Kasumi-1 (cell line): ENCODE results near the gene XAGE5.
"Not testable (repeated sequence)": the region's sequence is repeated elsewhere in the genome, so short reads cannot be mapped to it uniquely, and the experiment has no call there.

ENCODE experiments used
- DNase-seq, 2 experiments: peaks; one replicate each; lab custom pipeline; 2025; lab: John Stamatoyannopoulos, UW

The XAGE5 gene

GRCh38 chrX:52811065-52811625 lies at the start of gene XAGE5:
XAGE5 (plus strand) TSS chrX:52811287; CDS start chrX:52812567, 1,280 bp downstream.
- DNase-seq: no peak

- DNase-seq: not testable (repeated sequence)
Measured at GRCh38 chrX:52765983-52766382, 45.1 kb upstream of the XAGE5 start.

GRCh38 chrX:52773504-52773903 lies 37.6 kb upstream of the XAGE5 start:
- not testable (repeated sequence) for DNase-seq

- not testable (repeated sequence) for DNase-seq
Measured at GRCh38 chrX:52797327-52797726, 13.8 kb upstream of the XAGE5 start, which contains the start of gene SPANXN5. SPANXN5 (minus strand) TSS chrX:52797427; CDS start chrX:52797348, 79 bp downstream.

- not testable (repeated sequence) for DNase-seq
Measured at GRCh38 chrX:52804876-52805275, 6.2 kb upstream of the XAGE5 start.

- DNase-seq: no peak
Measured at GRCh38 chrX:52819788-52820187, 8.7 kb downstream of the XAGE5 start.

GRCh38 chrX:52821079-52821760 lies 10.1 kb downstream of the XAGE5 start:
- no peak for DNase-seq

- DNase-seq: no peak
Measured at GRCh38 chrX:52824608-52825007, 13.5 kb downstream of the XAGE5 start.

- no peak for DNase-seq
Measured at GRCh38 chrX:52830551-52830950, 19.5 kb downstream of the XAGE5 start.

GRCh38 chrX:52839137-52839536 lies 28.1 kb downstream of the XAGE5 start:
- DNase-seq: no peak

GRCh38 chrX:52843619-52844018 lies 32.5 kb downstream of the XAGE5 start:
- not testable (repeated sequence) for DNase-seq

GRCh38 chrX:52852110-52852860 lies 41.2 kb downstream of the XAGE5 start:
- no peak for DNase-seq

GRCh38 chrX:52856991-52857525 lies 46.0 kb downstream of the XAGE5 start:
- DNase-seq: not testable (repeated sequence)

- no peak for DNase-seq
Measured at GRCh38 chrX:52865343-52865998, 54.4 kb downstream of the XAGE5 start.
